ENCODE results near the gene COIL. TPM values are rescaled to one million over a fixed set of nuclear protein-coding genes. Genes with fewer than 3 reads are reported as not detected.

COIL gene
- total and polyA plus RNA-seq, 2 of the 13 experiments (the other 11 are each of a cell fraction or from before 2014, with no cell fraction given): 8.1 to 29.4 TPM

DNA sequence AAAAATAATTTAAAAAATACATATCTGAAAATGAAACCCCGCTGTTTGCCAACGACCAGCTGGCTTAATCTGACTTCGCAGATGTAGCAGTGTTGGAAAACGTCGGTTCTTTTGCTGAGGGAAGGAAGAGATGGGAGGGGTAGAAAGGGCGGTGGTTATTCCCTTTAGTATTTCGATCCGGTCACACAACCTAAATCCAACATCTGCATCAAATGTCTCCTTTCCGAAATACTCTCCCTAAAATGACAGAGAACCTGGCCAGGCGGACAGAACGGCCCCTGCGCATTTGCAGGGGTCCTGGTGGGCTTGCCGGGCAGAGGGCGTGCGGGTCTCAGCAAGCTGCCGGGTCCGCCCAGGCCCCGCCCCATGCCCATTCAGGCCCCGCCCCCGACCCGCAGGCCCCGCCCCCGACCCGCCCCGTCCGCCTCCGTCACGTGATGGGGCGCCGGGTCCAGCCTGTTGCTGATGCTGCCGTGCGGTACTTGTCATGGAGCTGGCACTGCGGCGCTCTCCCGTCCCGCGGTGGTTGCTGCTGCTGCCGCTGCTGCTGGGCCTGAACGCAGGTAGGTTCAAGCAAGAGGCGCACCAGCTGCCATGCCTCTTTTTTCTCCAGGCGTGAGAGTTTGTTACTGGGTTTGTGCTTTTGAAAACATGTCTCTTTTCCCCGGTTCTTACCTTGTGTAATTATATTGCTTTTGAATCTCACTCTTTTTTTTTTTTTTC lies 17.0 kb upstream of the COIL start, which contains the start of gene SCPEP1 (continued):
- TF ChIP-seq SOX5 (CRISPR knock-in tag; IDR thresholded peaks at IDR 0.05; ENCODE audit: borderline replicate concordance): peak; percentile 7; the same call in 1 of the 2 replicates
- TF ChIP-seq NFATC3 (CRISPR knock-in tag; IDR thresholded peaks at IDR 0.05): no peak
- TF ChIP-seq, protein P1, sequence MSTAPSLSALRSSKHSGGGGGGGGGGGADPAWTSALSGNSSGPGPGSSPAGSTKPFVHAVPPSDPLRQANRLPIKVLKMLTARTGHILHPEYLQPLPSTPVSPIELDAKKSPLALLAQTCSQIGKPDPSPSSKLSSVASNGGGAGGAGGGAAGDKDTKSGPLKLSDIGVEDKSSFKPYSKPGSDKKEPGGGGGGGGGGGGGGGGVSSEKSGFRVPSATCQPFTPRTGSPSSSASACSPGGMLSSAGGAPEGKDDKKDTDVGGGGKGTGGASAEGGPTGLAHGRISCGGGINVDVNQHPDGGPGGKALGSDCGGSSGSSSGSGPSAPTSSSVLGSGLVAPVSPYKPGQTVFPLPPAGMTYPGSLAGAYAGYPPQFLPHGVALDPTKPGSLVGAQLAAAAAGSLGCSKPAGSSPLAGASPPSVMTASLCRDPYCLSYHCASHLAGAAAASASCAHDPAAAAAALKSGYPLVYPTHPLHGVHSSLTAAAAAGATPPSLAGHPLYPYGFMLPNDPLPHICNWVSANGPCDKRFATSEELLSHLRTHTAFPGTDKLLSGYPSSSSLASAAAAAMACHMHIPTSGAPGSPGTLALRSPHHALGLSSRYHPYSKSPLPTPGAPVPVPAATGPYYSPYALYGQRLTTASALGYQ (CRISPR knock-in tag; IDR thresholded peaks at IDR 0.05): no peak
- TF ChIP-seq, protein P2, sequence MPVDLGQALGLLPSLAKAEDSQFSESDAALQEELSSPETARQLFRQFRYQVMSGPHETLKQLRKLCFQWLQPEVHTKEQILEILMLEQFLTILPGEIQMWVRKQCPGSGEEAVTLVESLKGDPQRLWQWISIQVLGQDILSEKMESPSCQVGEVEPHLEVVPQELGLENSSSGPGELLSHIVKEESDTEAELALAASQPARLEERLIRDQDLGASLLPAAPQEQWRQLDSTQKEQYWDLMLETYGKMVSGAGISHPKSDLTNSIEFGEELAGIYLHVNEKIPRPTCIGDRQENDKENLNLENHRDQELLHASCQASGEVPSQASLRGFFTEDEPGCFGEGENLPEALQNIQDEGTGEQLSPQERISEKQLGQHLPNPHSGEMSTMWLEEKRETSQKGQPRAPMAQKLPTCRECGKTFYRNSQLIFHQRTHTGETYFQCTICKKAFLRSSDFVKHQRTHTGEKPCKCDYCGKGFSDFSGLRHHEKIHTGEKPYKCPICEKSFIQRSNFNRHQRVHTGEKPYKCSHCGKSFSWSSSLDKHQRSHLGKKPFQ (CRISPR knock-in tag; IDR thresholded peaks at IDR 0.05; ENCODE audit: insufficient replicate concordance): no peak
- TF ChIP-seq SIX1 (CRISPR knock-in tag; IDR thresholded peaks at IDR 0.05; ENCODE audit: borderline replicate concordance): no peak

DNA sequence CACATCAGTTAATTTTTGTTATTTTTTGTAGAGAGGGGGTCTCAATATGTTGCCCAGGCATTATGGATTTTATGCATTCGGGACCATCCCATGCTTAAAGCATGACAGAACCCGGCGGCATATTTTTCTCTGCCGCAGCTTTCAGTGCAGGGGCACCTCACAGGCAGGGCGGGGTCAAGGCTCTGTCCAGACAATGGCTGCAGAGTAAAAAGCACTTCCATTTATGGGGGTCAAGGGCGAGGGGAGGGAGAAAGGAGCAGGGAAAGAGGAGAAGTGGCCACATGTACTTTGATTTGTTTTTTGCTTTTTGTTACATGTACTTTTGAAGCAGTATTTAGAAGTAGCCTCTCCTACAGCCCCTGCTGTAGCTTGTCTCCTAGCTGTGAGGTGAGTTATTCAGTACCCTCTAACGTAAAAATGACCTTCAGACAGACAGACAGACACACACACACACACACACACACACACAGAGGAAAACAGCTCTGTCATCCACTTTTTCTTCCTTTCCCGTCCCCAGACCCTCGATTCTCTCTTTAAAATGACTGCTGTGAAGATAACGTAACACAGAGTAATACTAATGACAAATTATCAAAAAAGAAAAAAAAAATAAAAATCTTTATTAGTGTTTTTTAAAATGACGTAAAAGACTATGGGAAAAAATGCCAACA lies 16.2 kb upstream of the COIL start:
- H3K4me2 ChIP-seq (ENCODE audit: low read depth, low read length): peak overlapping the region; percentile 97
- no TSS peak for BruUV-seq (replicated peaks)
- ATAC-seq: peak; percentile 58
- peaks cover 2 to 21% of the 10 kb centered on the region in 2 experiments; a peak in 4 of 5 replicates for H3K27me3 ChIP-seq (ENCODE audit: control insufficient read depth in 1 of 2, insufficient read depth in 2 of 2, low read length in 2 of 2)
- CTCF ChIA-PET (ENCODE audit: low intra/inter-chr PET ratio, low total read pairs): no interaction called here
- no peaks in the 10 kb centered on the region for H3K79me2 ChIP-seq (ENCODE audit: insufficient read depth, low read length)
- no peaks in the 10 kb centered on the region for H3K9me3 ChIP-seq (ENCODE audit: low read length)
- POLR2A ChIA-PET: interaction anchor here (0.6 to 1.8 kb wide), 7 partner anchors 9 to 143 kb away, joined by 3 to 7 read pairs (median 3); partner anchors contain the start of genes C17orf67, COIL, DGKE and TRIM25
- H3K4me3 ChIP-seq (replicated peaks in 1 of 3; ENCODE audit: insufficient read depth in 1 of 3, low read depth in 2 of 3, low read length in 3 of 3): peak overlapping the region; percentile 31 to 81 (median 78)
- DNase-seq (ENCODE audit: low spot score): peak; percentile 53
- peak; percentile 66 for FAIRE-seq
- no peaks in the 10 kb centered on the region for H4K20me1 ChIP-seq (ENCODE audit: insufficient read depth, low read length)
- peak overlapping the region; percentile 46; the same call in 1 of the 2 replicates for H3K9ac ChIP-seq (ENCODE audit: insufficient read depth, low read depth, low read length)
- intact Hi-C loops (cut with micrococcal nuclease; ENCODE audit: unreplicated experiment) (loop anchor here (5.0 kb wide), 1 partner anchor 110 kb away; the partner anchor contains the start of gene AKAP1), in situ Hi-C loops (cut with HindIII; ENCODE audit: extremely low pct_ligation_motif_present, low pct_unique_long_range_greater_than_20kb) (no loop called here)
- H3K4me1 ChIP-seq (ENCODE audit: insufficient read depth, low read length): peaks cover 31% of the 10 kb centered on the region
- H2AFZ ChIP-seq (ENCODE audit: low read length): peak overlapping the region; percentile 92
- H3K36me3 ChIP-seq (replicated peaks in 1 of 2; ENCODE audit: control insufficient read depth in 1 of 2, insufficient read depth in 2 of 2, low read length in 2 of 2): no peaks in the 10 kb centered on the region
- H3K27ac ChIP-seq (ENCODE audit: extremely low read length, insufficient read depth, low read length): no peak overlapping the region
- 9% methylated on average over 11 of the region's 11 CpGs for WGBS (ENCODE audit: low lambda C conversion rate)
- TF ChIP-seq, protein P3, sequence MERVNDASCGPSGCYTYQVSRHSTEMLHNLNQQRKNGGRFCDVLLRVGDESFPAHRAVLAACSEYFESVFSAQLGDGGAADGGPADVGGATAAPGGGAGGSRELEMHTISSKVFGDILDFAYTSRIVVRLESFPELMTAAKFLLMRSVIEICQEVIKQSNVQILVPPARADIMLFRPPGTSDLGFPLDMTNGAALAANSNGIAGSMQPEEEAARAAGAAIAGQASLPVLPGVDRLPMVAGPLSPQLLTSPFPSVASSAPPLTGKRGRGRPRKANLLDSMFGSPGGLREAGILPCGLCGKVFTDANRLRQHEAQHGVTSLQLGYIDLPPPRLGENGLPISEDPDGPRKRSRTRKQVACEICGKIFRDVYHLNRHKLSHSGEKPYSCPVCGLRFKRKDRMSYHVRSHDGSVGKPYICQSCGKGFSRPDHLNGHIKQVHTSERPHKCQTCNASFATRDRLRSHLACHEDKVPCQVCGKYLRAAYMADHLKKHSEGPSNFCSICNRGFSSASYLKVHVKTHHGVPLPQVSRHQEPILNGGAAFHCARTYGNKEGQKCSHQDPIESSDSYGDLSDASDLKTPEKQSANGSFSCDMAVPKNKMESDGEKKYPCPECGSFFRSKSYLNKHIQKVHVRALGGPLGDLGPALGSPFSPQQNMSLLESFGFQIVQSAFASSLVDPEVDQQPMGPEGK (CRISPR knock-in tag; IDR thresholded peaks at IDR 0.05): 0 out of 2 replicates have a peak, but pooled peaks have one; percentile 23
- peak; percentile 64 for TF ChIP-seq RARA (CRISPR knock-in tag; IDR thresholded peaks at IDR 0.05)
- TF ChIP-seq SALL1 (CRISPR knock-in tag; IDR thresholded peaks at IDR 0.05): peak; percentile 62
- TF ChIP-seq ZNF160 (CRISPR knock-in tag; IDR thresholded peaks at IDR 0.05): 0 out of 2 replicates have a peak, but pooled peaks have one; percentile 36
- TF ChIP-seq NCOR1 (IDR thresholded peaks at IDR 0.05; ENCODE audit: borderline replicate concordance, low read length): peak; percentile 20; the same call in 1 of the 2 replicates
- TF ChIP-seq ZNF572 (CRISPR knock-in tag; IDR thresholded peaks at IDR 0.05): peak; percentile 59; the same call in 1 of the 2 replicates
- 0 out of 2 replicates have a peak, but pooled peaks have one; percentile 2 for TF ChIP-seq ZNF510 (CRISPR knock-in tag; IDR thresholded peaks at IDR 0.05; ENCODE audit: low read depth)
- 0 out of 2 replicates have a peak, but pooled peaks have one; percentile 30 for TF ChIP-seq NR2F2 (IDR thresholded peaks at IDR 0.05; ENCODE audit: borderline replicate concordance, low read depth)
- no peak for TF ChIP-seq FOXP1 (IDR thresholded peaks at IDR 0.05)
- TF ChIP-seq FOXP1 (CRISPR knock-in tag; IDR thresholded peaks at IDR 0.05): peak; percentile 19; the same call in 1 of the 2 replicates
- TF ChIP-seq MATR3 (CRISPR knock-in tag; IDR thresholded peaks at IDR 0.05): no peak
- TF ChIP-seq ZFAT (CRISPR knock-in tag; conservative IDR thresholded peaks at IDR 0.05): no peak
